B cell (primary cell): Measurements from ENCODE around the gene SLC4A2. TPM values are rescaled to one million over a fixed set of nuclear protein-coding genes. Genes with fewer than 3 reads are reported as not detected.

ENCODE experiments used
- ATAC-seq: fragments of 200-7000 bp; cut with Tn5 transposase; one replicate; pipeline ENCODE4 v1.10.0; 2021; ENCODE audit warnings: low read depth, mild to moderate bottlenecking, moderate number of reproducible peaks, moderate library complexity
- CTCF ChIA-PET: fragments of 350-600 bp; sonication (Branson Sonifier 250); formaldehyde crosslinking; loops from one replicate; lab custom pipeline; 2021; ENCODE audit warnings: antibody characterized with exemption, inconsistent platforms; lab: Charles Lee
- POLR2A ChIA-PET: fragments of 350-600 bp; sonication (Branson Sonifier 250); formaldehyde crosslinking; loops from one replicate; lab custom pipeline; 2021; ENCODE audit warnings: antibody characterized with exemption; lab: Charles Lee
- DNase-seq: peaks from one replicate; pipeline ENCODE4 v3.0.0; 2013
- H2AFZ ChIP-seq: 2 replicates; pipeline ENCODE4 v1.6.1; 2012; ENCODE audit warnings: mild to moderate bottlenecking, low read depth, low read length; ENCODE audit not compliant: insufficient read depth, poor library complexity, severe bottlenecking
- H3K27ac ChIP-seq, 2 donors: 1 replicate in 1 of 2; 2 replicates in 1 of 2; pipeline ENCODE4 v1.5.1; 2012 to 2013; ENCODE audit warnings: low read length in 2 of 2, mild to moderate bottlenecking in 2 of 2, moderate library complexity in 1 of 2
- H3K27me3 ChIP-seq, 4 experiments: fragments of 200-600 bp in 1 of 4; sonication (generic) in 1 of 4; replicated peaks in 1 of 4; 1 replicate in 2 of 4; 2 replicates in 2 of 4; pipeline versions ENCODE4 v1.6.1 to v1.7.0; 2013 to 2016; ENCODE audit warnings: low read length in 3 of 4, mild to moderate bottlenecking in 2 of 4, mixed read lengths in 1 of 4, moderate library complexity in 1 of 4; ENCODE audit not compliant: insufficient read depth in 4 of 4, control insufficient read depth in 3 of 4; ENCODE audit errors: control extremely low read depth in 1 of 4
- H3K36me3 ChIP-seq, 2 experiments: replicated peaks in 1 of 2; 1 replicate in 1 of 2; 2 replicates in 1 of 2; pipeline versions ENCODE4 v1.6.1 to v1.7.1; 2013; ENCODE audit warnings: low read length in 1 of 2; ENCODE audit not compliant: insufficient read depth in 2 of 2, control insufficient read depth in 1 of 2; ENCODE audit errors: control extremely low read depth in 1 of 2, extremely low read depth in 1 of 2
- H3K4me1 ChIP-seq, 2 donors: fragments of 200-600 bp in 1 of 2; sonication (generic) in 1 of 2; 1 replicate in 1 of 2; 2 replicates in 1 of 2; pipeline versions ENCODE4 v1.5.1 to v1.6.1; 2013 to 2017; ENCODE audit warnings: low read length in 2 of 2; ENCODE audit not compliant: control insufficient read depth in 2 of 2, insufficient read depth in 2 of 2
- H3K4me2 ChIP-seq: replicated peaks from 2 replicates; pipeline ENCODE3; 2012; ENCODE audit warnings: mild to moderate bottlenecking, low read depth, low read length; ENCODE audit not compliant: poor library complexity, severe bottlenecking
- H3K4me3 ChIP-seq, 5 experiments: fragments of 200-600 bp in 1 of 5; sonication (generic) in 1 of 5; 1 replicate in 3 of 5; 2 replicates in 2 of 5; pipeline versions ENCODE4 v1.5.1 to v1.7.0; 2011 to 2016; ENCODE audit warnings: low read length in 4 of 5, mild to moderate bottlenecking in 4 of 5, low read depth in 2 of 5, control low read depth in 1 of 5, moderate library complexity in 1 of 5; ENCODE audit not compliant: insufficient read depth in 1 of 5; ENCODE audit errors: control extremely low read depth in 1 of 5, extremely low read depth in 1 of 5
- H3K79me2 ChIP-seq: fragments of 200-600 bp; sonication (generic); one replicate; pipeline ENCODE4 v1.6.0; 2016; ENCODE audit warnings: low read length; ENCODE audit not compliant: control insufficient read depth, insufficient read depth
- H3K9ac ChIP-seq: fragments of 200-600 bp; sonication (generic); 2 replicates; pipeline ENCODE4 v1.6.1; 2017; ENCODE audit warnings: mild to moderate bottlenecking, low read length, moderate library complexity
- H3K9me3 ChIP-seq, 3 donors: one replicate each; pipeline versions ENCODE4 v1.6.1 to v1.7.1; 2013; ENCODE audit warnings: low read length in 2 of 3; ENCODE audit not compliant: control insufficient read depth in 2 of 3, insufficient read depth in 1 of 3; ENCODE audit errors: control extremely low read depth in 1 of 3
- H4K20me1 ChIP-seq: 2 replicates; pipeline ENCODE4 v1.6.0; 2012; ENCODE audit warnings: mild to moderate bottlenecking, low read length; ENCODE audit not compliant: insufficient read depth, control insufficient read depth, poor library complexity, severe bottlenecking
- H3K27ac Mint-ChIP-seq: one replicate; pipeline ENCODE4 v1.8.0; 2021; ENCODE audit warnings: mixed read lengths
- H3K27me3 Mint-ChIP-seq: one replicate; pipeline ENCODE4 v1.8.0; 2021; ENCODE audit warnings: mixed read lengths
- H3K4me1 Mint-ChIP-seq: one replicate; pipeline ENCODE4 v1.8.0; 2021; ENCODE audit warnings: mixed read lengths
- H3K4me3 Mint-ChIP-seq: one replicate; pipeline ENCODE4 v1.8.0; 2021; ENCODE audit warnings: mixed read lengths
- H3K9me3 Mint-ChIP-seq: one replicate; pipeline ENCODE4 v1.8.0; 2022; ENCODE audit warnings: mixed read lengths; ENCODE audit not compliant: insufficient read depth
- EZH2 ChIP-seq: IDR thresholded peaks from 2 replicates; pipeline ENCODE4 v1.6.1; 2012; ENCODE audit warnings: borderline replicate concordance, low read depth, mild to moderate bottlenecking, moderate library complexity, low read length; ENCODE audit not compliant: insufficient read depth, poor library complexity, severe bottlenecking
- WGBS: methylation state at CpG from one replicate; pipeline ENCODE4 v1.1.5; 2013; ENCODE audit warnings: missing lambda C conversion rate; ENCODE audit not compliant: insufficient coverage; 5-methylcytosine and 5-hydroxymethylcytosine counted together
- intact Hi-C: fragments of 100-400 bp; cut with micrococcal nuclease; formaldehyde crosslinking; loops from one replicate; pipeline ENCODE4 v1.10.0; 2022
- polyA plus RNA-seq: library from polyadenylated mRNA; depleted of rRNA; stranded (reverse); fragments of >200 nt; gene quantifications from 2 replicates; pipeline ENCODE4 v1.2.3, GENCODE V29; 2012
- total RNA-seq, 2 donors: library from RNA; stranded (reverse); fragments of 120-200 nt in 1 of 2; gene quantifications; 1 replicate in 1 of 2; 2 replicates in 1 of 2; pipeline versions ENCODE4 v1.2.3 to v1.2.4, GENCODE V29; 2013 to 2022
- TF ChIP-seq, protein P1 (sequence below): fragments of 200-600 bp; IDR thresholded peaks from one replicate; pipeline ENCODE4 v1.8.0; 2022; ENCODE audit warnings: antibody characterized with exemption, mild to moderate bottlenecking

SLC4A2 gene
- total and polyA plus RNA-seq, 2 donors (not counting 1 experiment from before 2014, with no cell fraction given), result 82.8 to 113 TPM

- Mint-ChIP-seq H3K9me3 (no peaks in the 10 kb centered on the region), H3K27me3 (peaks cover 6% of the 10 kb centered on the region), H3K27ac (no peak within 1 kb of the TSS), H3K4me3 (no peak within 1 kb of the TSS), H3K4me1 (peaks cover 6% of the 10 kb centered on the region)
- H4K20me1 ChIP-seq, result no peaks in the 10 kb centered on the region
- no peaks in the 10 kb centered on the region for H3K36me3 ChIP-seq
- no peak within 1 kb of the TSS for H3K27ac ChIP-seq
- TF ChIP-seq EZH2, result no peak
- TF ChIP-seq, protein P1, sequence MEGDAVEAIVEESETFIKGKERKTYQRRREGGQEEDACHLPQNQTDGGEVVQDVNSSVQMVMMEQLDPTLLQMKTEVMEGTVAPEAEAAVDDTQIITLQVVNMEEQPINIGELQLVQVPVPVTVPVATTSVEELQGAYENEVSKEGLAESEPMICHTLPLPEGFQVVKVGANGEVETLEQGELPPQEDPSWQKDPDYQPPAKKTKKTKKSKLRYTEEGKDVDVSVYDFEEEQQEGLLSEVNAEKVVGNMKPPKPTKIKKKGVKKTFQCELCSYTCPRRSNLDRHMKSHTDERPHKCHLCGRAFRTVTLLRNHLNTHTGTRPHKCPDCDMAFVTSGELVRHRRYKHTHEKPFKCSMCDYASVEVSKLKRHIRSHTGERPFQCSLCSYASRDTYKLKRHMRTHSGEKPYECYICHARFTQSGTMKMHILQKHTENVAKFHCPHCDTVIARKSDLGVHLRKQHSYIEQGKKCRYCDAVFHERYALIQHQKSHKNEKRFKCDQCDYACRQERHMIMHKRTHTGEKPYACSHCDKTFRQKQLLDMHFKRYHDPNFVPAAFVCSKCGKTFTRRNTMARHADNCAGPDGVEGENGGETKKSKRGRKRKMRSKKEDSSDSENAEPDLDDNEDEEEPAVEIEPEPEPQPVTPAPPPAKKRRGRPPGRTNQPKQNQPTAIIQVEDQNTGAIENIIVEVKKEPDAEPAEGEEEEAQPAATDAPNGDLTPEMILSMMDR, result no peak
- no peaks in the 10 kb centered on the region for H3K79me2 ChIP-seq
- DNase-seq (no peak), ATAC-seq (no peak)
- no peak within 1 kb of the TSS for H3K9ac ChIP-seq
- 97% methylated on average over 20 of the region's 22 CpGs for WGBS
- H2AFZ ChIP-seq, result no peak within 1 kb of the TSS
- H3K27me3 ChIP-seq, result peaks cover 0 to 13% (median 3%) of the 10 kb centered on the region in 4 experiments
- peaks cover 0 to 3% of the 10 kb centered on the region in 2 donors for H3K4me1 ChIP-seq
- intact Hi-C loops, result no loop called here
- no peak within 1 kb of the TSS for H3K4me2 ChIP-seq
- no peak within 1 kb of the TSS for H3K4me3 ChIP-seq
- POLR2A ChIA-PET, result no interaction called here
- CTCF ChIA-PET, result no interaction called here
- no peaks in the 10 kb centered on the region for H3K9me3 ChIP-seq
Measured at GRCh38 chr7:151047976-151048815, 11.2 kb upstream of the SLC4A2 start, which contains the start of gene ASIC3. Gene ASIC3 (plus strand): TSS chr7:151048531. CDS start chr7:151048886, 355 bp downstream.

GRCh38 chr7:151048911-151049463 is 10.4 kb upstream of the SLC4A2 start:
- DNase-seq (no peak), ATAC-seq (no peak)
- peaks cover 6% of the 10 kb centered on the region for H3K4me1 Mint-ChIP-seq

More at GRCh38 chr7:151048911-151049463, 10.4 kb upstream of the SLC4A2 start:
- peaks cover 0 to 13% (median 3%) of the 10 kb centered on the region in 4 experiments for H3K27me3 ChIP-seq
- no peaks in the 10 kb centered on the region for H3K79me2 ChIP-seq
- 97% methylated on average over 38 of the region's 38 CpGs for WGBS
- H3K36me3 ChIP-seq, result no peaks in the 10 kb centered on the region
- H3K9ac ChIP-seq, result no peak overlapping the region
- peaks cover 6% of the 10 kb centered on the region for H3K27me3 Mint-ChIP-seq
- H4K20me1 ChIP-seq, result no peaks in the 10 kb centered on the region
- H3K9me3 Mint-ChIP-seq, result no peaks in the 10 kb centered on the region
- peaks cover 0 to 3% of the 10 kb centered on the region in 2 donors for H3K4me1 ChIP-seq
- ChIA-PET POLR2A (no interaction called here), CTCF (no interaction called here)
- no peak overlapping the region for H3K27ac Mint-ChIP-seq
- H3K4me2 ChIP-seq, result no peak overlapping the region
- H3K4me3 ChIP-seq, result no peak overlapping the region
- H3K27ac ChIP-seq, result no peak overlapping the region
- H2AFZ ChIP-seq, result no peak overlapping the region
- intact Hi-C loops, result no loop called here
- H3K9me3 ChIP-seq, result no peaks in the 10 kb centered on the region
- no peak for TF ChIP-seq EZH2
- TF ChIP-seq, protein P1, result no peak
- no peak overlapping the region for H3K4me3 Mint-ChIP-seq
